Large intestine (tissue), 3 donors: ENCODE measurements around the gene GCLC. TPM values are rescaled to one million over a fixed set of nuclear protein-coding genes. Genes with fewer than 3 reads are reported as not detected.
"Not testable (repeated sequence)": the region's sequence is repeated elsewhere in the genome, so short reads cannot be mapped to it uniquely, and the experiment has no call there.

Source experiments
- DNase-seq, 2 donors: peaks; one replicate each; pipeline versions ENCODE4 v3.0.0 to v3.0.0-alpha.2; 2013
- H3K27ac ChIP-seq: one replicate; pipeline ENCODE4 v1.5.1; 2013; ENCODE audit warnings: low read length
- H3K27me3 ChIP-seq: 2 replicates; pipeline ENCODE4 v1.6.1; 2013; ENCODE audit warnings: low read length; ENCODE audit not compliant: control insufficient read depth, insufficient read depth
- H3K36me3 ChIP-seq: 2 replicates; pipeline ENCODE4 v1.6.1; 2013; ENCODE audit warnings: low read length; ENCODE audit not compliant: control insufficient read depth, insufficient read depth
- H3K4me1 ChIP-seq: one replicate; pipeline ENCODE4 v1.6.1; 2013; ENCODE audit warnings: low read length; ENCODE audit not compliant: control insufficient read depth, insufficient read depth
- H3K4me3 ChIP-seq: one replicate; pipeline ENCODE4 v1.5.1; 2013; ENCODE audit warnings: low read length
- H3K9me3 ChIP-seq: one replicate; pipeline ENCODE4 v1.6.1; 2013; ENCODE audit warnings: mild to moderate bottlenecking, low read depth, low read length, moderate library complexity; ENCODE audit not compliant: control insufficient read depth
- WGBS: methylation state at CpG from one replicate; pipeline ENCODE4 v1.1.5; 2013; ENCODE audit warnings: low lambda C conversion rate; ENCODE audit not compliant: insufficient coverage; 5-methylcytosine and 5-hydroxymethylcytosine counted together
- polyA plus RNA-seq: library from polyadenylated mRNA; unstranded; fragments of 120-200 nt; gene quantifications from one replicate; pipeline ENCODE4 v1.2.1, GENCODE V29; 2013

GCLC gene
- polyA plus RNA-seq, 1 donor = 54.7 TPM

- 100% methylated on average over 1 of the region's 2 CpGs for WGBS
- no peak overlapping the region for H3K4me3 ChIP-seq
- H3K27me3 ChIP-seq = no peaks in the 10 kb centered on the region
These were observed 19.6 kb upstream of the GCLC start for GRCh38 chr6:53564401-53565065.

GRCh38 chr6:53556986-53557715 lies 12.2 kb upstream of the GCLC start:
- H3K36me3 ChIP-seq = no peaks in the 10 kb centered on the region
- WGBS = 100% methylated on average over 1 of the region's 2 CpGs
- peaks cover 11% of the 10 kb centered on the region for H3K9me3 ChIP-seq
- no peak overlapping the region for H3K27ac ChIP-seq
- no peaks in the 10 kb centered on the region for H3K4me1 ChIP-seq
- DNase-seq = no peak
- H3K27me3 ChIP-seq = no peaks in the 10 kb centered on the region
- no peak overlapping the region for H3K4me3 ChIP-seq

More at GRCh38 chr6:53564401-53565065, 19.6 kb upstream of the GCLC start:
- Histone ChIP-seq H3K27ac (no peak overlapping the region), H3K4me1 (no peaks in the 10 kb centered on the region), H3K9me3 (peaks cover under 1% of the 10 kb centered on the region), H3K36me3 (no peaks in the 10 kb centered on the region)
- DNase-seq = no peak

- H3K4me3 ChIP-seq, H3K27me3 ChIP-seq, H3K36me3 ChIP-seq, H3K27ac ChIP-seq, DNase-seq, H3K4me1 ChIP-seq, H3K9me3 ChIP-seq: not testable (repeated sequence)
- no CpG with 5 or more reads among the region's 3 CpGs for WGBS
These were observed 8.7 kb upstream of the GCLC start for GRCh38 chr6:53553600-53553999.

- not testable (repeated sequence) for DNase-seq, H3K27ac ChIP-seq, H3K27me3 ChIP-seq, H3K4me3 ChIP-seq, H3K36me3 ChIP-seq, H3K9me3 ChIP-seq
- 74% methylated on average over 2 of the region's 7 CpGs for WGBS
- peaks cover 11% of the 10 kb centered on the region for H3K4me1 ChIP-seq
These were observed 6.8 kb upstream of the GCLC start for GRCh38 chr6:53551681-53552080.

GRCh38 chr6:53547811-53548496 lies 3.1 kb upstream of the GCLC start:
- Histone ChIP-seq H3K36me3 (no peaks in the 10 kb centered on the region), H3K4me3 (peak overlapping the region; percentile 69), H3K4me1 (peaks cover 13% of the 10 kb centered on the region), H3K27ac (peak overlapping the region; percentile 87), H3K9me3 (peaks cover 3% of the 10 kb centered on the region), H3K27me3 (no peaks in the 10 kb centered on the region)
- 0% methylated on average over 1 of the region's 57 CpGs for WGBS
- DNase-seq = peak; percentile 98 to 99

GRCh38 chr6:53547166-53547810 lies 2.4 kb upstream of the GCLC start:
- Histone ChIP-seq H3K4me1 (peaks cover 13% of the 10 kb centered on the region), H3K27ac (peak overlapping the region; percentile 87), H3K27me3 (no peaks in the 10 kb centered on the region), H3K9me3 (peaks cover 3% of the 10 kb centered on the region), H3K4me3 (peak overlapping the region; percentile 69), H3K36me3 (no peaks in the 10 kb centered on the region)
- no CpG with 5 or more reads among the region's 12 CpGs for WGBS
- peak in 1 of 2 donors; percentile 16 for DNase-seq

- Histone ChIP-seq H3K4me1 (peaks cover 13% of the 10 kb centered on the region), H3K27ac (no peak overlapping the region), H3K36me3 (no peaks in the 10 kb centered on the region), H3K4me3 (no peak overlapping the region), H3K9me3 (peaks cover 3% of the 10 kb centered on the region), H3K27me3 (no peaks in the 10 kb centered on the region)
- no CpG with 5 or more reads among the region's 2 CpGs for WGBS
- DNase-seq = no peak
These were observed 1.4 kb upstream of the GCLC start for GRCh38 chr6:53546281-53546680.

GRCh38 chr6:53544217-53544469 lies 758 bp downstream of the GCLC start:
- Histone ChIP-seq H3K36me3 (no peaks in the 10 kb centered on the region), H3K4me1 (peaks cover 13% of the 10 kb centered on the region), H3K27ac (peak overlapping the region; percentile 64), H3K27me3 (no peaks in the 10 kb centered on the region), H3K9me3 (peaks cover 3% of the 10 kb centered on the region), H3K4me3 (peak overlapping the region; percentile 71)
- no peak for DNase-seq
- WGBS = no CpG with 5 or more reads among the region's 24 CpGs

- peaks cover 12% of the 10 kb centered on the region for H3K4me1 ChIP-seq
- no peaks in the 10 kb centered on the region for H3K9me3 ChIP-seq
- H3K27ac ChIP-seq = peak overlapping the region; percentile 64
- 10% methylated on average over 2 of the region's 7 CpGs for WGBS
- no peaks in the 10 kb centered on the region for H3K27me3 ChIP-seq
- peak; percentile 7 to 57 for DNase-seq
- H3K4me3 ChIP-seq = peak overlapping the region; percentile 71
- H3K36me3 ChIP-seq = no peaks in the 10 kb centered on the region
These were observed 1.3 kb downstream of the GCLC start for GRCh38 chr6:53543359-53544216.

- Histone ChIP-seq H3K4me3 (no peak overlapping the region), H3K27ac (no peak overlapping the region), H3K27me3 (no peaks in the 10 kb centered on the region), H3K9me3 (no peaks in the 10 kb centered on the region), H3K4me1 (peaks cover 4% of the 10 kb centered on the region), H3K36me3 (no peaks in the 10 kb centered on the region)
- no peak for DNase-seq
- no CpG with 5 or more reads among the region's 7 CpGs for WGBS
These were observed 3.0 kb downstream of the GCLC start for GRCh38 chr6:53541900-53542299.
